Activated naive CD4-positive, alpha-beta T cell treated with anti-CD3 and anti-CD28 coated beads for 36 hours (primary cell): ENCODE results near the gene HSH2D. TPM values are rescaled to one million over a fixed set of nuclear protein-coding genes. Genes with fewer than 3 reads are reported as not detected.
"Not testable (repeated sequence)": the region's sequence is repeated elsewhere in the genome, so short reads cannot be mapped to it uniquely, and the experiment has no call there.

Experiments used
- CTCF ChIA-PET: fragments of 350-600 bp; sonication (Branson Sonifier 250); formaldehyde crosslinking; loops from one replicate; lab custom pipeline; 2021; ENCODE audit warnings: antibody characterized with exemption; lab: Charles Lee
- DNase-seq: peaks from one replicate; pipeline ENCODE4 v3.0.0-alpha.2; 2020
- H3K27ac Mint-ChIP-seq: one replicate; pipeline ENCODE4 v1.8.0; 2021; ENCODE audit warnings: mild to moderate bottlenecking, mixed read lengths
- H3K27me3 Mint-ChIP-seq: one replicate; pipeline ENCODE4 v1.8.0; 2021; ENCODE audit warnings: low read depth, mixed read lengths
- H3K36me3 Mint-ChIP-seq: one replicate; pipeline ENCODE4 v1.8.0; 2021; ENCODE audit warnings: low read depth, mixed read lengths
- H3K4me1 Mint-ChIP-seq: one replicate; pipeline ENCODE4 v1.8.0; 2021; ENCODE audit warnings: low read depth, mixed read lengths
- H3K4me3 Mint-ChIP-seq: one replicate; pipeline ENCODE4 v1.8.0; 2021; ENCODE audit warnings: mild to moderate bottlenecking, moderate library complexity, mixed read lengths
- H3K9me3 Mint-ChIP-seq: one replicate; pipeline ENCODE4 v1.8.0; 2021; ENCODE audit warnings: mixed read lengths
- intact Hi-C: fragments of 100-400 bp; cut with micrococcal nuclease; formaldehyde crosslinking; loops from one replicate; pipeline ENCODE4 v1.15.1; 2023
- total RNA-seq, 2 experiments: library from RNA; stranded (reverse); gene quantifications; one replicate each; pipeline ENCODE4 v1.2.3, GENCODE V29; 2021

The HSH2D gene
- total RNA-seq = 10 to 100 TPM; 18.3 to 20.7 TPM

- CTCF ChIA-PET = interaction anchor here (0.6 to 1.7 kb wide), 6 partner anchors 10 to 102 kb away, joined by 3 to 13 read pairs (median 5); no protein-coding TSS in a partner anchor
- no peaks in the 10 kb centered on the region for H3K27me3 Mint-ChIP-seq
- intact Hi-C loops = loop anchor here (1.0 kb wide), 1 partner anchor 32 kb away; the partner anchor contains the start of gene RAB8A
- H3K4me3 Mint-ChIP-seq = peak within 1 kb of the TSS; percentile 98
- H3K9me3 Mint-ChIP-seq = no peaks in the 10 kb centered on the region
- H3K36me3 Mint-ChIP-seq = peaks cover 13% of the 10 kb centered on the region
- peak; percentile 90 for DNase-seq
- peaks cover 25% of the 10 kb centered on the region for H3K4me1 Mint-ChIP-seq
- peak within 1 kb of the TSS; percentile 96 for H3K27ac Mint-ChIP-seq
These were observed at the start of gene HSH2D for GRCh38 chr19:16143399-16144215. Gene HSH2D (plus strand): TSS chr19:16143685. CDS start chr19:16148751, 5,066 bp downstream.

- H3K4me1 Mint-ChIP-seq = peaks cover 28% of the 10 kb centered on the region
- H3K4me3 Mint-ChIP-seq = no peak overlapping the region
- no peak for DNase-seq
- H3K27me3 Mint-ChIP-seq = no peaks in the 10 kb centered on the region
- H3K36me3 Mint-ChIP-seq = peaks cover 75% of the 10 kb centered on the region
- peak overlapping the region; percentile 74 for H3K27ac Mint-ChIP-seq
- no peaks in the 10 kb centered on the region for H3K9me3 Mint-ChIP-seq
- intact Hi-C loops = no loop called here
- CTCF ChIA-PET = interaction anchor here (0.7 to 2.4 kb wide), 6 partner anchors 9 to 53 kb away, joined by 3 to 14 read pairs (median 4); no protein-coding TSS in a partner anchor
These were observed 49.0 kb upstream of the HSH2D start for GRCh38 chr19:16094360-16095070.

- peak overlapping the region; percentile 74 for H3K27ac Mint-ChIP-seq
- DNase-seq = no peak
- intact Hi-C loops = no loop called here
- H3K4me1 Mint-ChIP-seq = peaks cover 28% of the 10 kb centered on the region
- no peaks in the 10 kb centered on the region for H3K27me3 Mint-ChIP-seq
- peaks cover 75% of the 10 kb centered on the region for H3K36me3 Mint-ChIP-seq
- H3K4me3 Mint-ChIP-seq = no peak overlapping the region
- CTCF ChIA-PET = interaction anchor here (0.7 to 2.4 kb wide), 9 partner anchors 9 to 90 kb away, joined by 3 to 14 read pairs (median 4); partner anchors contain the start of genes FAM32A and RAB8A
- H3K9me3 Mint-ChIP-seq = no peaks in the 10 kb centered on the region
These were observed 48.4 kb upstream of the HSH2D start for GRCh38 chr19:16095071-16095571.

- Mint-ChIP-seq H3K36me3 (peaks cover 73% of the 10 kb centered on the region), H3K27me3 (no peaks in the 10 kb centered on the region), H3K4me3 (no peak overlapping the region), H3K27ac (peak overlapping the region; percentile 50), H3K4me1 (peaks cover 28% of the 10 kb centered on the region), H3K9me3 (no peaks in the 10 kb centered on the region)
- DNase-seq = no peak
- CTCF ChIA-PET = interaction anchor here (0.6 to 2.4 kb wide), 6 partner anchors 11 to 96 kb away, joined by 3 to 14 read pairs (median 6); partner anchors contain the start of gene RAB8A
- intact Hi-C loops = no loop called here
These were observed 47.1 kb upstream of the HSH2D start for GRCh38 chr19:16096280-16096855.

- H3K9me3 Mint-ChIP-seq = no peaks in the 10 kb centered on the region
- CTCF ChIA-PET = interaction anchor here (1.1 to 1.4 kb wide), 2 partner anchors 57 to 88 kb away, joined by 3 to 5 read pairs; no protein-coding TSS in a partner anchor
- H3K27me3 Mint-ChIP-seq = no peaks in the 10 kb centered on the region
- no peak for DNase-seq
- no peak overlapping the region for H3K27ac Mint-ChIP-seq
- intact Hi-C loops = no loop called here
- H3K36me3 Mint-ChIP-seq = peaks cover 64% of the 10 kb centered on the region
- no peak overlapping the region for H3K4me3 Mint-ChIP-seq
- H3K4me1 Mint-ChIP-seq = peaks cover 27% of the 10 kb centered on the region
These were observed 45.1 kb upstream of the HSH2D start for GRCh38 chr19:16098416-16098768.

- H3K4me3 Mint-ChIP-seq = no peak overlapping the region
- no peak overlapping the region for H3K27ac Mint-ChIP-seq
- no peak for DNase-seq
- no peaks in the 10 kb centered on the region for H3K9me3 Mint-ChIP-seq
- intact Hi-C loops = no loop called here
- peaks cover 24% of the 10 kb centered on the region for H3K4me1 Mint-ChIP-seq
- H3K36me3 Mint-ChIP-seq = peaks cover 60% of the 10 kb centered on the region
- no peaks in the 10 kb centered on the region for H3K27me3 Mint-ChIP-seq
- CTCF ChIA-PET = interaction anchor here (1.1 to 1.4 kb wide), 2 partner anchors 57 to 87 kb away, joined by 3 to 5 read pairs; no protein-coding TSS in a partner anchor
These were observed 44.7 kb upstream of the HSH2D start for GRCh38 chr19:16098821-16099220.

GRCh38 chr19:16099314-16099965 is 44.0 kb upstream of the HSH2D start:
- Mint-ChIP-seq H3K4me1 (peaks cover 21% of the 10 kb centered on the region), H3K36me3 (peaks cover 56% of the 10 kb centered on the region)
- intact Hi-C loops, H3K27ac Mint-ChIP-seq, DNase-seq, H3K27me3 Mint-ChIP-seq, H3K9me3 Mint-ChIP-seq, H3K4me3 Mint-ChIP-seq: not testable (repeated sequence)
- CTCF ChIA-PET = interaction anchor here (0.9 to 1.4 kb wide), 3 partner anchors 58 to 86 kb away, joined by 3 to 5 read pairs (median 3); no protein-coding TSS in a partner anchor

GRCh38 chr19:16100524-16100923 is 43.0 kb upstream of the HSH2D start:
- CTCF ChIA-PET = no interaction called here
- no peak for DNase-seq
- intact Hi-C loops = no loop called here
- peaks cover 45% of the 10 kb centered on the region for H3K36me3 Mint-ChIP-seq
- H3K27me3 Mint-ChIP-seq = no peaks in the 10 kb centered on the region
- H3K4me1 Mint-ChIP-seq = peaks cover 10% of the 10 kb centered on the region
- no peak overlapping the region for H3K4me3 Mint-ChIP-seq
- no peaks in the 10 kb centered on the region for H3K9me3 Mint-ChIP-seq
- no peak overlapping the region for H3K27ac Mint-ChIP-seq

- Mint-ChIP-seq H3K36me3 (peaks cover 15% of the 10 kb centered on the region), H3K27me3 (no peaks in the 10 kb centered on the region), H3K4me1 (no peaks in the 10 kb centered on the region), H3K27ac (no peak overlapping the region), H3K9me3 (no peaks in the 10 kb centered on the region), H3K4me3 (no peak overlapping the region)
- CTCF ChIA-PET = interaction anchor here (0.6 kb wide), 1 partner anchor 77 kb away, joined by 4 read pairs; no protein-coding TSS in a partner anchor
- intact Hi-C loops = no loop called here
- no peak for DNase-seq
These were observed 38.8 kb upstream of the HSH2D start for GRCh38 chr19:16104722-16105121.

- H3K4me1 Mint-ChIP-seq = peaks cover 3% of the 10 kb centered on the region
- intact Hi-C loops = no loop called here
- H3K4me3 Mint-ChIP-seq = no peak overlapping the region
- no peaks in the 10 kb centered on the region for H3K9me3 Mint-ChIP-seq
- no peak overlapping the region for H3K27ac Mint-ChIP-seq
- H3K27me3 Mint-ChIP-seq = no peaks in the 10 kb centered on the region
- DNase-seq = no peak
- H3K36me3 Mint-ChIP-seq = peaks cover 11% of the 10 kb centered on the region
- CTCF ChIA-PET = interaction anchor here (1.3 kb wide), 1 partner anchor 45 kb away, joined by 4 read pairs; no protein-coding TSS in a partner anchor
These were observed 37.4 kb upstream of the HSH2D start for GRCh38 chr19:16106121-16106520.
